A549 (cell line): ENCODE data around the gene INPP4B. TPM values are rescaled to one million over a fixed set of nuclear protein-coding genes. Genes with fewer than 3 reads are reported as not detected.

ENCODE experiments used
- ATAC-seq, 2 experiments: fragments of 200-7000 bp in 1 of 2; fragments of >200 bp in 1 of 2; cut with Nextera tagmentation in 1 of 2; cut with Tn5 transposase in 1 of 2; 3 replicates each; pipeline versions ENCODE4 v1.8.0 to v1.9.1; 2018 to 2020; ENCODE audit warnings: mild to moderate bottlenecking in 1 of 2, moderate library complexity in 1 of 2
- CTCF ChIA-PET: fragments of 300-600 bp; sonication (Branson Sonifier 250); formaldehyde crosslinking; extraction: SDS; loops from one replicate; lab custom pipeline; 2021; ENCODE audit warnings: antibody characterized with exemption, inconsistent platforms; lab: Yijun Ruan, JAX
- POLR2A ChIA-PET: fragments of 350-600 bp; formaldehyde crosslinking; extraction: SDS; loops from one replicate; lab custom pipeline; 2021; ENCODE audit warnings: antibody characterized with exemption, inconsistent platforms; lab: Yijun Ruan, JAX
- DNase-seq, 2 experiments: peaks; one replicate each; pipeline versions ENCODE4 v3.0.0 to v3.0.0-alpha.2; 2011 to 2016; ENCODE audit warnings: low read depth in 1 of 2, low spot score in 1 of 2
- FAIRE-seq: peaks from 2 replicates; lab custom pipeline; 2011; peaks lifted over from hg19 to GRCh38; lab: Jason Lieb, UNC
- H3K27ac ChIP-seq, 2 experiments: fragments of >200 bp; sonication (Bioruptor Twin); formaldehyde crosslinking; 3 replicates each; pipeline ENCODE4 v1.5.1; 2016 to 2017
- H3K4me1 ChIP-seq: fragments of >200 bp; sonication (Bioruptor Twin); formaldehyde crosslinking; 3 replicates; pipeline ENCODE4 v1.6.1; 2016
- H3K4me2 ChIP-seq: fragments of >200 bp; sonication (Bioruptor Twin); formaldehyde crosslinking; 3 replicates; pipeline ENCODE4 v1.6.1; 2016
- H3K4me3 ChIP-seq: fragments of >200 bp; sonication (Bioruptor Twin); formaldehyde crosslinking; 3 replicates; pipeline ENCODE4 v1.5.1; 2016
- H3K9me3 ChIP-seq: fragments of >200 bp; sonication (Bioruptor Twin); formaldehyde crosslinking; 3 replicates; pipeline ENCODE4 v1.6.1; 2016
- CBX8 ChIP-seq: fragments of 200-600 bp; sonication (generic); IDR thresholded peaks from 2 replicates; pipeline ENCODE4 v1.6.1; 2016
- ESRRA ChIP-seq: fragments of 150-350 bp; IDR thresholded peaks from 2 replicates; pipeline ENCODE4 v1.6.1; 2014; ENCODE audit warnings: mild to moderate bottlenecking, low read length, borderline replicate concordance
- FOSB ChIP-seq: fragments of 250-450 bp; sonication (Bioruptor Pico); IDR thresholded peaks from 2 replicates; pipeline ENCODE4 v1.5.0; 2020; ENCODE audit warnings: mild to moderate bottlenecking, moderate library complexity
- FOSL2 ChIP-seq, 2 experiments: fragments of 450-650 bp in 1 of 2; fragments of >200 bp in 1 of 2; sonication (Bioruptor Twin) in 1 of 2; formaldehyde crosslinking; IDR thresholded peaks; 2 replicates each; pipeline versions ENCODE4 v1.5.0 to v1.6.1; 2016 to 2020; ENCODE audit warnings: mild to moderate bottlenecking in 1 of 2, moderate library complexity in 1 of 2
- FOXS1 ChIP-seq: fragments of 250-450 bp; sonication (Bioruptor Pico); IDR thresholded peaks from 2 replicates; pipeline ENCODE4 v1.5.0; 2020; ENCODE audit warnings: mild to moderate bottlenecking, moderate library complexity
- GATA3 ChIP-seq: IDR thresholded peaks from 2 replicates; pipeline ENCODE4 v1.6.1; 2012; ENCODE audit warnings: borderline replicate concordance
- HDAC2 ChIP-seq: fragments of 200-600 bp; sonication (generic); IDR thresholded peaks from 2 replicates; pipeline ENCODE4 v1.6.1; 2016
- JUN ChIP-seq, 2 experiments: fragments of >200 bp; sonication (Bioruptor Twin); formaldehyde crosslinking; IDR thresholded peaks; 2 replicates in 1 of 2; 3 replicates in 1 of 2; pipeline ENCODE4 v1.6.1; 2016 to 2017
- JUNB ChIP-seq: fragments of >200 bp; sonication (Bioruptor Twin); formaldehyde crosslinking; IDR thresholded peaks from 2 replicates; pipeline ENCODE4 v1.6.1; 2016
- KDM5A ChIP-seq: fragments of 200-600 bp; sonication (generic); IDR thresholded peaks from 2 replicates; pipeline ENCODE4 v1.6.1; 2016; ENCODE audit warnings: antibody characterized with exemption, mild to moderate bottlenecking
- MAZ ChIP-seq: fragments of 150-350 bp; IDR thresholded peaks from 2 replicates; pipeline ENCODE4 v1.6.1; 2014; ENCODE audit warnings: antibody characterized with exemption, low read depth, low read length, borderline replicate concordance
- NR3C1 ChIP-seq: fragments of >200 bp; sonication (Bioruptor Twin); formaldehyde crosslinking; IDR thresholded peaks from 3 replicates; pipeline ENCODE4 v1.6.1; 2017
- POLR2A ChIP-seq: IDR thresholded peaks from 2 replicates; pipeline ENCODE4 v1.6.1; 2012; ENCODE audit warnings: mild to moderate bottlenecking, low read length
- RCOR1 ChIP-seq: fragments of 150-350 bp; IDR thresholded peaks from 2 replicates; pipeline ENCODE4 v1.6.1; 2014; ENCODE audit warnings: antibody characterized with exemption, low read length, low read depth
- RNF2 ChIP-seq: fragments of 200-600 bp; sonication (generic); IDR thresholded peaks from 2 replicates; pipeline ENCODE4 v1.6.1; 2016; ENCODE audit warnings: low read depth, mild to moderate bottlenecking, antibody characterized with exemption, moderate library complexity, borderline replicate concordance
- TP53 ChIP-seq: fragments of 250-450 bp; sonication (Bioruptor Pico); IDR thresholded peaks from 2 replicates; pipeline ENCODE4 v1.5.0; 2021; ENCODE audit warnings: mild to moderate bottlenecking, moderate library complexity
- ZC3H11A ChIP-seq: fragments of 450-650 bp; IDR thresholded peaks from 2 replicates; pipeline ENCODE4 v1.6.1; 2014; ENCODE audit warnings: antibody characterized with exemption, mild to moderate bottlenecking
- ZNF302 ChIP-seq: fragments of 250-450 bp; sonication (Bioruptor Pico); IDR thresholded peaks from 2 replicates; pipeline ENCODE4 v1.9.0; 2021; ENCODE audit warnings: inconsistent platforms, mild to moderate bottlenecking, moderate library complexity
- WGBS: methylation state at CpG from one replicate; pipeline ENCODE4 v1.1.6; 2017; ENCODE audit errors: missing lambda C conversion rate; 5-methylcytosine and 5-hydroxymethylcytosine counted together
- polyA plus RNA-seq, 4 experiments: library from polyadenylated mRNA; depleted of rRNA in 3 of 4; stranded (reverse); fragments of >200 nt; fragmentation: RNase III in 1 of 4; extraction: RNeasy Plus Mini Kit Qiagen cat#74134 plus additional on column Dnase treatment in 1 of 4; gene quantifications; 2 replicates in 3 of 4; 3 replicates in 1 of 4; pipeline ENCODE4 v1.2.3, GENCODE V29; 2011 to 2017
- TF ChIP-seq, protein P1 (sequence below): fragments of 250-450 bp; sonication (Bioruptor Pico); IDR thresholded peaks from 2 replicates; pipeline ENCODE4 v1.5.0; 2021; ENCODE audit warnings: mild to moderate bottlenecking, moderate library complexity, borderline replicate concordance
- TF ChIP-seq, protein P2 (sequence below): fragments of 450-650 bp; IDR thresholded peaks from 2 replicates; pipeline ENCODE4 v1.6.1; 2014; ENCODE audit warnings: antibody characterized with exemption
- TF ChIP-seq, protein P3 (sequence below): fragments of 200-600 bp; sonication (generic); IDR thresholded peaks from 2 replicates; pipeline ENCODE4 v1.6.1; 2016; ENCODE audit warnings: antibody characterized with exemption, mild to moderate bottlenecking, moderate library complexity
- TF ChIP-seq, protein P4 (sequence below): IDR thresholded peaks from 2 replicates; pipeline ENCODE4 v1.6.1; 2012

The INPP4B gene
- polyA plus RNA-seq, 2 of the 4 experiments (the other 2 are of a cell fraction), result 7.2 to 14.9 TPM

DNA sequence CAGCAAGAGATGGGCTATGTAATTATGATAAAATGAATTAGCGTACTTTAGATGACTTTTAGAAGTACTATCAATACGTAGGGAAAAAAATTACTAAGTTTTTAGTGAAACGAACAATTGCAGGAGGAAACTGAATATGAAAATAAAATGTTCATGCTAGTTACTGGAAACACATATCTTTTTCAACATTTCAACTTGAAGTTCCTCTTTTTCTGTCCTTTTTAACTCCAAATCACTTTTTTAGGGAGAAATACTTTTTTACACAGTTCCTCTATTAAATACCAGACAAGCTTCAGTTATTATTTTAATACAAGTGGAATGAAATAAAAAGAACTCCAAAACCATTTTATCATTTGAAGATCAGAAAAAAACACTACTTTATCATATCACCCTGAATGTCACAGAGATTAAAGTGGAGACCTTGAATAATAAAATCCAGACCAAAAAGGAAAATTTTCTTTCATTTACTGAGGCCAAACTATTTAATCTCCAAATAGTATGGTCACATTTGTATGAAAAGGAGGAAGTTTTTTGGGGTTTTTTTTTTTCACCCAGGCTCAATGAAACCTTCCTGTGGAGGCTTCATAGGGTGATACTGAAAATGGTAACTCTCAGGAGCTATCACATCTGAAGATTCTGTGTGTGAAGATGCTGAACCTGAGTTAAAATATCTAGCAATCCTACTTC, 306.2 kb downstream of the INPP4B start:
- H3K27ac ChIP-seq, result no peak overlapping the region
- WGBS, result 52% methylated on average over 3 of the region's 3 CpGs
- ATAC-seq, result no peak
- no peak for DNase-seq
- no peaks in the 10 kb centered on the region for H3K9me3 ChIP-seq
- no peak overlapping the region for H3K4me2 ChIP-seq
- no peak overlapping the region for H3K4me3 ChIP-seq
- TF ChIP-seq MAZ (no peak), JUN (IDR thresholded peaks at IDR 0.05) (no peak), RCOR1 (no peak), RNF2 (no peak), CBX8 (no peak), ESRRA (no peak)
- ChIA-PET POLR2A (no interaction called here), CTCF (no interaction called here)
- FAIRE-seq, result no peak
- peaks cover 23% of the 10 kb centered on the region for H3K4me1 ChIP-seq

DNA sequence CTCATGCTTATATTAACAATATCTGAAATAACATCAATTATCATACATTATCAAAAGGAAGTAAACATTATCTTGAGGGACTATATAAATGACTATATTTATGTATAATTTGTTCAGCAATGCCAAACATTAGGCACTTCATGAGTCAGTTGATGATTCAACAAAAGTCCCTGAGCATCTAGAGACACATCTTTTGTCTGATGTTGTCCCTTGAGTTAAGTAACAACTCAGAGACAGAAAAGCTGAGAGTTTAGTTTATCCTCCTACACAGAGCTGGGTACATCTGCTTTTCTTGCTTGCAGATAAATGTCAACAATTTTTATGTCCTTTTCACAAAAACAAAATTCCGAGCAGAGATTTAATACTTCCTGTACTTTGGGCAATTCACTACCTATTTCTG, 311.1 kb downstream of the INPP4B start:
- Histone ChIP-seq H3K27ac (peak overlapping the region; percentile 18 to 36; a peak in 3 of 6 replicates), H3K4me1 (peaks cover 14% of the 10 kb centered on the region; the same call in 2 of the 3 replicates)
- POLR2A ChIA-PET, result no interaction called here
- DNase-seq, result peak; percentile 1 to 20
- no peak for FAIRE-seq
- TF ChIP-seq, protein P1, sequence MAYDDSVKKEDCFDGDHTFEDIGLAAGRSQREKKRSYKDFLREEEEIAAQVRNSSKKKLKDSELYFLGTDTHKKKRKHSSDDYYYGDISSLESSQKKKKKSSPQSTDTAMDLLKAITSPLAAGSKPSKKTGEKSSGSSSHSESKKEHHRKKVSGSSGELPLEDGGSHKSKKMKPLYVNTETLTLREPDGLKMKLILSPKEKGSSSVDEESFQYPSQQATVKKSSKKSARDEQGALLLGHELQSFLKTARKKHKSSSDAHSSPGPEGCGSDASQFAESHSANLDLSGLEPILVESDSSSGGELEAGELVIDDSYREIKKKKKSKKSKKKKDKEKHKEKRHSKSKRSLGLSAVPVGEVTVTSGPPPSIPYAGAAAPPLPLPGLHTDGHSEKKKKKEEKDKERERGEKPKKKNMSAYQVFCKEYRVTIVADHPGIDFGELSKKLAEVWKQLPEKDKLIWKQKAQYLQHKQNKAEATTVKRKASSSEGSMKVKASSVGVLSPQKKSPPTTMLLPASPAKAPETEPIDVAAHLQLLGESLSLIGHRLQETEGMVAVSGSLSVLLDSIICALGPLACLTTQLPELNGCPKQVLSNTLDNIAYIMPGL (CRISPR knock-in tag), result no peak
- TF ChIP-seq JUNB (peak; percentile 29; the same call in 1 of the 2 replicates), FOSL2 (IDR thresholded peaks at IDR 0.05) (no peak), FOSL2 (CRISPR knock-in tag; IDR thresholded peaks at IDR 0.05) (peak; percentile 45; the same call in 1 of the 2 replicates), GATA3 (peak; percentile 41; the same call in 1 of the 2 replicates), TP53 (no peak)
- TF ChIP-seq, all 56 proteins: peak for 3
- Histone ChIP-seq H3K4me3 (no peak overlapping the region), H3K9me3 (no peaks in the 10 kb centered on the region), H3K4me2 (peak overlapping the region; percentile 32; the same call in 2 of the 3 replicates)
- ATAC-seq, result no peak
- WGBS, result 16% methylated on average over 1 of the region's 1 CpG
- CTCF ChIA-PET, result no interaction called here

DNA sequence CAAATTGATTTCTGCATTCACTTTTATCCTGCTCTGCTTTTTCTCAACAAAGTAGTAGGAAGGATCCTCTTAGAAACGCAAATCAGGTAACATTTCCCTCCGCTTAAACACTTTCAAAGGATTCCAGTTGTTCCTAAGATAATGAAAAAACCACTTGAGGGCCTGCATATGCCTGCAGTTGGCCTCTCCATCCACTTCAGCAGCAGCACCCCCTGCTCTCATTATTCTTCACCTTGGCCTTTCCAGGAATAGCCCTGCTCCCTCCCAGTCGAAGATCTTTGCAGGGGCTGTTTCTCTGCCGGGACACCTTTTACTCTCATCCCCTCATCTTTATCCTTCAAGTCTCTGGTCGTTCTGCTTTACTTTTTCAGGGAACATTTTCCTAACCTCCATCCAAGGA, 314.0 kb downstream of the INPP4B start:
- TF ChIP-seq ZC3H11A, result no peak
- TF ChIP-seq TP53, result no peak
- no peak for TF ChIP-seq FOSB (CRISPR knock-in tag)
- TF ChIP-seq MAZ, result no peak
- no peak for TF ChIP-seq ESRRA
- TF ChIP-seq KDM5A, result no peak
- TF ChIP-seq, protein P2, sequence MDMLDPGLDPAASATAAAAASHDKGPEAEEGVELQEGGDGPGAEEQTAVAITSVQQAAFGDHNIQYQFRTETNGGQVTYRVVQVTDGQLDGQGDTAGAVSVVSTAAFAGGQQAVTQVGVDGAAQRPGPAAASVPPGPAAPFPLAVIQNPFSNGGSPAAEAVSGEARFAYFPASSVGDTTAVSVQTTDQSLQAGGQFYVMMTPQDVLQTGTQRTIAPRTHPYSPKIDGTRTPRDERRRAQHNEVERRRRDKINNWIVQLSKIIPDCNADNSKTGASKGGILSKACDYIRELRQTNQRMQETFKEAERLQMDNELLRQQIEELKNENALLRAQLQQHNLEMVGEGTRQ, result no peak
- TF ChIP-seq, protein P3, sequence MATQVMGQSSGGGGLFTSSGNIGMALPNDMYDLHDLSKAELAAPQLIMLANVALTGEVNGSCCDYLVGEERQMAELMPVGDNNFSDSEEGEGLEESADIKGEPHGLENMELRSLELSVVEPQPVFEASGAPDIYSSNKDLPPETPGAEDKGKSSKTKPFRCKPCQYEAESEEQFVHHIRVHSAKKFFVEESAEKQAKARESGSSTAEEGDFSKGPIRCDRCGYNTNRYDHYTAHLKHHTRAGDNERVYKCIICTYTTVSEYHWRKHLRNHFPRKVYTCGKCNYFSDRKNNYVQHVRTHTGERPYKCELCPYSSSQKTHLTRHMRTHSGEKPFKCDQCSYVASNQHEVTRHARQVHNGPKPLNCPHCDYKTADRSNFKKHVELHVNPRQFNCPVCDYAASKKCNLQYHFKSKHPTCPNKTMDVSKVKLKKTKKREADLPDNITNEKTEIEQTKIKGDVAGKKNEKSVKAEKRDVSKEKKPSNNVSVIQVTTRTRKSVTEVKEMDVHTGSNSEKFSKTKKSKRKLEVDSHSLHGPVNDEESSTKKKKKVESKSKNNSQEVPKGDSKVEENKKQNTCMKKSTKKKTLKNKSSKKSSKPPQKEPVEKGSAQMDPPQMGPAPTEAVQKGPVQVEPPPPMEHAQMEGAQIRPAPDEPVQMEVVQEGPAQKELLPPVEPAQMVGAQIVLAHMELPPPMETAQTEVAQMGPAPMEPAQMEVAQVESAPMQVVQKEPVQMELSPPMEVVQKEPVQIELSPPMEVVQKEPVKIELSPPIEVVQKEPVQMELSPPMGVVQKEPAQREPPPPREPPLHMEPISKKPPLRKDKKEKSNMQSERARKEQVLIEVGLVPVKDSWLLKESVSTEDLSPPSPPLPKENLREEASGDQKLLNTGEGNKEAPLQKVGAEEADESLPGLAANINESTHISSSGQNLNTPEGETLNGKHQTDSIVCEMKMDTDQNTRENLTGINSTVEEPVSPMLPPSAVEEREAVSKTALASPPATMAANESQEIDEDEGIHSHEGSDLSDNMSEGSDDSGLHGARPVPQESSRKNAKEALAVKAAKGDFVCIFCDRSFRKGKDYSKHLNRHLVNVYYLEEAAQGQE, result no peak
- TF ChIP-seq ZNF302 (CRISPR knock-in tag), result no peak
- no peak for TF ChIP-seq HDAC2
- TF ChIP-seq NR3C1, result no peak
- no peak for TF ChIP-seq POLR2A
- TF ChIP-seq, protein P4, sequence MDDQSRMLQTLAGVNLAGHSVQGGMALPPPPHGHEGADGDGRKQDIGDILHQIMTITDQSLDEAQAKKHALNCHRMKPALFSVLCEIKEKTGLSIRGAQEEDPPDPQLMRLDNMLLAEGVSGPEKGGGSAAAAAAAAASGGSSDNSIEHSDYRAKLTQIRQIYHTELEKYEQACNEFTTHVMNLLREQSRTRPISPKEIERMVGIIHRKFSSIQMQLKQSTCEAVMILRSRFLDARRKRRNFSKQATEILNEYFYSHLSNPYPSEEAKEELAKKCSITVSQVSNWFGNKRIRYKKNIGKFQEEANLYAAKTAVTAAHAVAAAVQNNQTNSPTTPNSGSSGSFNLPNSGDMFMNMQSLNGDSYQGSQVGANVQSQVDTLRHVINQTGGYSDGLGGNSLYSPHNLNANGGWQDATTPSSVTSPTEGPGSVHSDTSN, result no peak
- TF ChIP-seq FOXS1 (CRISPR knock-in tag), result no peak
- TF ChIP-seq, all 56 proteins: peak for 0
- FAIRE-seq (no peak), DNase-seq (no peak), ATAC-seq (no peak)
- no peak overlapping the region for H3K4me3 ChIP-seq
- WGBS, result 86% methylated on average over 5 of the region's 5 CpGs
- ChIA-PET CTCF (no interaction called here), POLR2A (no interaction called here)
- no peaks in the 10 kb centered on the region for H3K9me3 ChIP-seq
- no peak overlapping the region for H3K27ac ChIP-seq
- H3K4me2 ChIP-seq, result no peak overlapping the region
- peaks cover 14% of the 10 kb centered on the region; the same call in 2 of the 3 replicates for H3K4me1 ChIP-seq
